RCC 7860 (cell line): ENCODE results near the gene SPRYD7.
"Not testable (repeated sequence)": the region's sequence is repeated elsewhere in the genome, so short reads cannot be mapped to it uniquely, and the experiment has no call there.

Experiments used
- DNase-seq: peaks from one replicate; pipeline ENCODE4 v3.0.0-alpha.2; 2015; ENCODE audit warnings: low spot score
- FAIRE-seq: peaks from 2 replicates; lab custom pipeline; 2012; peaks lifted over from hg19 to GRCh38; lab: Jason Lieb, UNC

The SPRYD7 gene

GRCh38 chr13:49933511-49933910 is 2.6 kb downstream of the SPRYD7 start:
- FAIRE-seq, result no peak

GRCh38 chr13:49932868-49933267 is 3.3 kb downstream of the SPRYD7 start:
- no peak for DNase-seq

More at GRCh38 chr13:49933511-49933910, 2.6 kb downstream of the SPRYD7 start:
- DNase-seq, result no peak

DNA sequence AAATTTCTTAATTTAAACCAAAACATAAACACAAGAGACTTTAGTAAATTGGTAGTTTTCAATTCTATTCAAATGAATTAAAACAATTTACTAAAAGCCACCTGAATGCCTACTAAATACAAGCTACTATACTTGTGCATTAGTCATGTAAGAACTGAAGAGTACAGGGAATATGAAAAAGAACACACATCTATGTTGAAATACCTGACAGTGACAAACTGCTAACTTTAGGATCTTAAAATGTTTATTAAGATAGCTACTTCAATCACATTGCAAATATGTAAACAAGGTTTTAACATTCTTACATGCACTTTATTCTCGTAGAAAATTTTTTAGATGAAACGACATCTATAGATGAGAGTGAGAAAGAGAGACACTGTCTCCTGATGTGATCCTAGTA is 4.1 kb downstream of the SPRYD7 start:
- DNase-seq, result no peak
- FAIRE-seq, result no peak

More at GRCh38 chr13:49932868-49933267, 3.3 kb downstream of the SPRYD7 start:
- no peak for FAIRE-seq

DNA sequence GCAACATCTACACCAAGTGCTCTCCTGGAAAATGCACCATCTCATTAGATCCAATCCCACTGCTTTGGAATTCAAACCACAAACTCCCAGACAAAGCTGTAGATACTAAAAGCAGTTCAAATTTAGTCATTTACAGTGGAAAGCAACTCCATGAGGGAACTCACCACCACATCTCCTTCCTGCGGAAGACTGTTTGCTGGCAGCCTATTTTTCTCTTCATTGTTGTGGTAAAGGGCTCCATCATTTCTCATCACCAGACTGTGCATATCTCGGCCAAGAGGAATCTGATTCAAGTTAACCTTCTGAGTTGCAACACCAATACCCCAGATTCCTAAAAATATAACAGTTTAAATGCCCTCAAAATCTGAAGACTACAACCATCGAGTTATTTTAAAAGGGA is 8.4 kb downstream of the SPRYD7 start:
- no peak for FAIRE-seq

GRCh38 chr13:49925881-49926418 is 10.2 kb downstream of the SPRYD7 start:
- DNase-seq (no peak), FAIRE-seq (no peak)

More for the DNA sequence above, 8.4 kb downstream of the SPRYD7 start:
- no peak for DNase-seq

- FAIRE-seq (no peak), DNase-seq (no peak)
Measured at GRCh38 chr13:49922301-49922700, 13.8 kb downstream of the SPRYD7 start.

- not testable (repeated sequence) for FAIRE-seq, DNase-seq
Measured at GRCh38 chr13:49920969-49921368, 15.2 kb downstream of the SPRYD7 start.

DNA sequence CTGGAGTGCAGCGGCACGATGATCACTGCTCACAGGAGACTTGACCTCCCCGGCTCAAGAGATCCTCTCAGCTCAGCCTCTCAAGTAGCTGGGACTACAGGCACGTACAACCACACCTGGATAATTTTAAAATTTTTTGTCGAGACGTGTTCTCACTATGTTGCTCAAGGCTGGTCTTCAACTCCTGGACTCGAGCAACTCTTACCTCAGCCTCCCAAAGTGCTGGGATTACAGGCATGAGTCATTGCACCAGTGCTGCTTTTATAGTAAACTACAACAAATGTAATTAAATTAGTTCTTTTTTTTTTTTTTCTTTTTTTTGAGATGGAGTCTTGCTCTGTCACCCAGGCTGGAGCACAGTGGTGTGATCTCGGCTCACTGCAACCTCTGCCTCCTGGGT is 18.0 kb downstream of the SPRYD7 start:
- DNase-seq, FAIRE-seq: not testable (repeated sequence)

- DNase-seq (no peak), FAIRE-seq (no peak)
Measured at GRCh38 chr13:49914947-49915346, 21.2 kb downstream of the SPRYD7 start.

GRCh38 chr13:49908637-49909036 is 27.5 kb downstream of the SPRYD7 start:
- DNase-seq (no peak), FAIRE-seq (no peak)

DNA sequence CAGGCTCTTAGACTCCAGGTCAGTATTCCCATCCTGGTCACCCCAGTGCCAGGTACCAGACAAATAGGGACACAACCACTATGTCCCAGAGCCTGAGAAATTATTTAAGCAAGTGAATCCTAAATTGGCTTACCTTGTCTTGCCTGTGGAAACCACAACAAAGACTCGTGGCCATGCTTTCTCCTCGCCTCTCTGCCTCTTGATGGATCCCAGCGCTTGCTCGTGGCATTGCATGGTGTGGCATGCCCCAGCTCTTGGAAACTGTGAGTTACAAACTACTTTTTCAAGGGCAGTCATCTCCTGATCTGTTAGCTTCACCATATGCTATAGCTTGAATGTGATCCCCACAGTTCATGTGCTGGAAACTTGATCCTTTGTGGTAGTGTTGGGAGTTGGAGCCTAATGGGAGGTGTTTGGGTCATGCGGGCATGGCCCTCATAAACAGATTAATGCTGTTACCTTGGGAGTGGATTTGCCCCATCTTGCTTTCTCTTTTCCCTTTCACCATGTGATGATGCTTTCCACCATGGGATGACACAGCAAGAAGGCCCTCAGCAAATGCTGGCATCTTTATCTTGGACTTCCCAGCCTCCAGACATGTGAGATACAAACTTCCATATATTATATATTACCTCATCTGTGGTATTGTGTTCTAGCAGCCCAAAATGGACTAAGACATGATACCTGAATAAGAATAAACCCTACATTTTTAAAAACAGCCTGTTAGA is 31.2 kb downstream of the SPRYD7 start:
- FAIRE-seq, result no peak
- DNase-seq, result no peak

DNA sequence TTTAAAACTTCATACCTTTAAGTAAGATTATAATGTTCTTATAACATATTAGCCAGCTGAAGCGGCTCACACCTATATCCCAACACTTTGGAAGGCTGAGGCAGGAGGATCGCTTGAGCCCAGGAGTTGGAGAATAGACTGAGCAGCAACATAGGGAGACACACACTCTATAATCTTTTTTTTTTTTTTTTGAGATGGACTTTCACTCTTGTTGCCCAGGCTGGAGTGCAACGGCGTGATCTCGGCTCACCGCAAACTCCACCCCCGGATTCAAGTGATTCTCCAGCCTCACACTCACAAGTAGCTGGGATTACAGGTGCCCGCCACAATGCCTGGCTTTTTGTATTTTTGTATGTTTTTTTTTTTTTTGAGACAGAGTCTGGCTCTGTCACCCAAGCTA is 37.3 kb downstream of the SPRYD7 start:
- FAIRE-seq, result no peak
- DNase-seq, result no peak

DNA sequence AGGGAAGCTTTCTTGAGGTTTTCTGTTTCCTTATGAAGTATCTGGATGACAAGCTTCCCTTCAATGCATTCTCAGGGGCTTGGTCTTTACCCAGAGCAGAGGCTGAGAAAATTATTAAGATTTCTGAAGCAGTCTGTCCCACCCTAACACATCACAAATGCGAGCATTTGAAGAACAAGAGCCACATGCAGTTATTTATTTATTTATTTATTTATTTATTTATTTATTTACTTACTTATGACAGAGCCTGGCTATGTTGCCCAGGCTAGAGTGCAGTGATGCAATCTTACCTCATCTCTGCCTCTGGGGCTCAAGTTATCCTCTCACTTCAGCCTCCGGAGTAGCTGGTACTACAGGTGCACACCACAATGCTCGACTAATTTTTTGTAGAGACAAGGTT is 38.4 kb downstream of the SPRYD7 start:
- FAIRE-seq, result no peak
- no peak for DNase-seq

GRCh38 chr13:49895826-49896225 is 40.3 kb downstream of the SPRYD7 start:
- FAIRE-seq (no peak), DNase-seq (no peak)

GRCh38 chr13:49893591-49893990 is 42.5 kb downstream of the SPRYD7 start:
- FAIRE-seq, result no peak
- DNase-seq, result no peak

DNA sequence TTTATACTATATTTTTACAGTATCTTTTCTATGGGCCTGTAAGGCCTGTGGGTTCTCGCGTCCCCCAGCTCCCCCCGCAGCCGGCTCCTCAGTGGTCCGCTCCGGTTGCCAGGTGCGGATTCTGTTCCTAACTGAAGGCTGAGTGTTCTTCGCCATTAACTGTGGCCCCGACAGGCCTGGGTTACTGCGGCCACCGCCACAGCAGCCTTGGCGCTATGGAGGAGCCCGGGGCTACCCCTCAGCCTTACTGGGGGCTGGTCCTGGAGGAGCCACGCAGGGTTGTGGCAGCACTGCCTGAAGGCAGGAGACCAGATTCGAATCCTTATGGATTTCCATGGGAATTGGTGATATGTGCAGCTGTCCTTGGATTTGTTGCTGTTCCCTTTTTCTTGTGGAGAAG is 45.8 kb downstream of the SPRYD7 start:
- DNase-seq (no peak), FAIRE-seq (no peak)

GRCh38 chr13:49878682-49879081 is 57.5 kb downstream of the SPRYD7 start:
- no peak for DNase-seq
- FAIRE-seq, result no peak

DNA sequence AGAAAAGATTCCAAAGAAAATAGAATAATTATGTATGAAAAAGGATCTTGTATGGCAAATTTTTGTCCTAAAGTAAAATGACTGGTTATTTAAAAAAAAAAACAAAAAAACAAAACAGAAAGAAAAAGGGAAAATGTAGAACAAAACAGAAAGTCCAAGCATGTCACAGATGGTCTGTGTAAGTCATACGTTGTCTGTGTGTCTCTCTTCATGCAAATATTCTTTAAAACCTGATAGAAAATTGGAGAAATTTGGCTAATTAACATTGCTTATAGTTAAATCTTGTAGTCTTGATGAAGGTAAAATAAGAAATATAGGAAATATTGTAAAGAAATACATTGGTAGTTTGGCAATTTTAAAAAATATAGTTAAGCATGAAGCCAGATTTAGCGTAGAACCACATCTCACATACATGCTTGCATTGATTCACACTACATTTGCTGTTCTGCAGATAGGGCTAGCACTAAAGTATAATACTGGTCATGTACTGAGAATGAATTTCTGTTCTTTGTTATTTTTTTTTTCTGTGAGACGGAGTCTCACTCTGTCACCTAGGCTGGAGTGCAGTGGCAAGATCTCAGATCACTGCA is 58.4 kb downstream of the SPRYD7 start:
- DNase-seq (peak; percentile 12), FAIRE-seq (no peak)

DNA sequence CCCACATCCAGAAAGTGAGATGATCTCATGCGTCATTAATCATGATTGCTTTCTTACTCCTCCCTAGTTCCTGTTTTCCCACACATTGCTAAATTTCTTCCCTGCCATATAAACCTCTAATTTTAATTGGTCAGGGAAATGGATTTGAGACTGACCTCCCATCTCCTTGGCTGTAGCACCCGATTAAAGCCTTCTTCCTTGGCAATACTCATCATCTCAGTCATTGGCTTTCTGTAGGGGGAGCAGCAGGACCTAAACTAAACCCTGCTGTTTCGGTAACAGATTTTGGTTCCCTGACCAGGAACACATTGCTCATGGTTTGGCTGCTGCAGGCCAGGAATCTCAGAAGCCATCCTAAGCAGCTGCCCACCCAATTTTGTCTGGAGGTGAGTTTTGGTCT is 61.7 kb downstream of the SPRYD7 start:
- FAIRE-seq (no peak), DNase-seq (no peak)

- DNase-seq (no peak), FAIRE-seq (no peak)
Measured at GRCh38 chr13:49869519-49869918, 66.6 kb downstream of the SPRYD7 start.

GRCh38 chr13:49867834-49868233 is 68.3 kb downstream of the SPRYD7 start:
- FAIRE-seq (no peak), DNase-seq (no peak)

DNA sequence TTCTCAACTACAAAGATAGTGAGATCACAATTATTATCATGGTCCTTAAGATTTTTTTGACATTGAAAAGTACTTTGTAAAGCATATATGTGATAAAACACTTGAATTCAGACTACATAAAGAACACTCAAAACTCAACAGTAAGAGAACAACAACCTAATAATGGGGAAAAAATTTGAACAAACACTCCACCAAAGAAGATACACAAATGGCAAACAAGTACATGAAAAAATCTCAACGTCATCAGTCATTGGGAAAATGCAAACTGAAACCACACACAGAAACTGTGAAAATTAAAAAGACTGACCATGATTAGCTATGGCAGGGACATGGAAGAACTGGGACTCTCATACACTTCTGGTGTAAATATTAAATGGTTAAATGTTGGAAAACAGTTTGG is 70.9 kb downstream of the SPRYD7 start:
- no peak for DNase-seq
- FAIRE-seq, result no peak
